Osteoblast (primary cell): ENCODE data around the gene NADSYN1. TPM values are rescaled to one million over a fixed set of nuclear protein-coding genes. Genes with fewer than 3 reads are reported as not detected.
"Not testable (repeated sequence)": the region's sequence is repeated elsewhere in the genome, so short reads cannot be mapped to it uniquely, and the experiment has no call there.

Experiments
- DNase-seq: peaks from one replicate; pipeline ENCODE4 v3.0.0; 2011; ENCODE audit warnings: low spot score, mixed read lengths; ENCODE audit not compliant: insufficient read length; ENCODE audit errors: missing footprints
- H2AFZ ChIP-seq: 2 replicates; pipeline ENCODE4 v1.6.0; 2011; ENCODE audit warnings: mild to moderate bottlenecking, low read length
- H3K27ac ChIP-seq: 2 replicates; pipeline ENCODE4 v1.5.1; 2011; ENCODE audit warnings: mild to moderate bottlenecking, low read depth, low read length, moderate library complexity
- H3K27me3 ChIP-seq: 2 replicates; pipeline ENCODE4 v1.6.0; 2012; ENCODE audit warnings: mild to moderate bottlenecking, control low read depth, inconsistent platforms, low read length, moderate library complexity; ENCODE audit not compliant: insufficient read depth
- H3K36me3 ChIP-seq: 2 replicates; pipeline ENCODE4 v1.5.1; 2011; ENCODE audit warnings: mild to moderate bottlenecking, low read length, control low read depth, moderate library complexity; ENCODE audit not compliant: insufficient read depth
- H3K4me1 ChIP-seq: 2 replicates; pipeline ENCODE4 v1.5.1; 2011; ENCODE audit warnings: mild to moderate bottlenecking, low read length, control low read depth, moderate library complexity; ENCODE audit not compliant: insufficient read depth
- H3K4me2 ChIP-seq: 2 replicates; pipeline ENCODE4 v1.6.0; 2011; ENCODE audit warnings: mild to moderate bottlenecking, low read length; ENCODE audit not compliant: insufficient read depth
- H3K4me3 ChIP-seq: fragments of 200-600 bp; sonication (generic); 3 replicates; pipeline ENCODE4 v1.5.1; 2012; ENCODE audit warnings: mild to moderate bottlenecking, low read length, inconsistent platforms; ENCODE audit not compliant: insufficient read depth
- H3K79me2 ChIP-seq: 2 replicates; pipeline ENCODE4 v1.6.0; 2012; ENCODE audit warnings: mild to moderate bottlenecking, low read length, control low read depth, inconsistent platforms; ENCODE audit not compliant: insufficient read depth
- H3K9me3 ChIP-seq: 2 replicates; pipeline ENCODE4 v1.5.1; 2011; ENCODE audit warnings: low read depth, low read length, control low read depth
- H4K20me1 ChIP-seq: 2 replicates; pipeline ENCODE4 v1.6.0; 2012; ENCODE audit warnings: mild to moderate bottlenecking, low read length, control low read depth; ENCODE audit not compliant: insufficient read depth
- CTCF ChIP-seq: IDR thresholded peaks from 2 replicates; pipeline ENCODE4 v1.5.1; 2011; ENCODE audit warnings: mild to moderate bottlenecking, low read depth, low read length, moderate library complexity; ENCODE audit errors: extremely low read depth
- total RNA-seq: library from RNA; depleted of rRNA; stranded (reverse); fragments of >200 nt; gene quantifications from 2 replicates; pipeline ENCODE4 v1.2.3, GENCODE V29; 2012

The NADSYN1 gene
- total RNA-seq, 1 donor: 81.1 TPM

DNA sequence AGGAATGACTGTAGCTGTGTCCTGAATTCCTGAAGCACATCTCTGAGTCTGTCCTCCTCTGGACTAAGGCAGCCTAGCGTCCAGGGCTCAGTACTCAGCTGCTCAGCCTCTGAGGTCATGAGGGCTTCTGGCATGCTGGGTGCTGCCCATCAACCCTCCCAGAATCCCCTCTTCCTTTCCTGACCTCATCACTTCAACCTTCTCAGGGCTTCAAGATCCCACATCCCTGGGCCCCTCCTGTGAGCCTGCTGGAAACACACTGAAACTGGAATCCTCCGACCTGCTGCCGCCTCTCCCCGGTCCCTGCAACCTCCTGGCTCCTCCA, 85.6 kb downstream of the NADSYN1 start:
- no peak for TF ChIP-seq CTCF
- no peaks in the 10 kb centered on the region for H3K9me3 ChIP-seq
- DNase-seq: no peak
- no peak overlapping the region for H3K27ac ChIP-seq
- no peak overlapping the region for H3K4me2 ChIP-seq
- no peaks in the 10 kb centered on the region for H3K36me3 ChIP-seq
- no peaks in the 10 kb centered on the region for H3K4me1 ChIP-seq
- no peak overlapping the region for H3K4me3 ChIP-seq
- H3K27me3 ChIP-seq: no peaks in the 10 kb centered on the region
- H4K20me1 ChIP-seq: no peaks in the 10 kb centered on the region
- no peak overlapping the region for H2AFZ ChIP-seq
- no peaks in the 10 kb centered on the region for H3K79me2 ChIP-seq

DNA sequence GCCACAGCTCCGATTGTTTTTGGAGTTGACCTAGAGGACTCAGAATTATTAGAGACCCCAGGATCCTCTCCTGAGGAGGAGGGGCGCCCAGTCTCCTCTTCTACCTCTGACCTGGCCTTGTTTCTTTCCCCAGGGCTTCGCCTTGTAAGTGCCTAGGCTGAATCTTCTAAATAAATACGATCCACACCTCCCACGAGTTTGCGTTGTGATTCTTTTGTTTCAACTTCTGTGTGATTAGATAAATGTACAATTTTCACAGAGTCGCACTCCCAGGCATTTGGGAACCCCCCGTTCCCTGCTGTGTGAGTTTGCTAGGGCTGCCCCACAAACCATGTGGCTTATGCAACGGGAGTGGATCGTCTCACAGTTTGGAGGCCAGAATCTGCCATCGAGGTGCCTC, 86.0 kb downstream of the NADSYN1 start:
- Histone ChIP-seq H3K27me3 (no peaks in the 10 kb centered on the region), H3K9me3 (no peaks in the 10 kb centered on the region), H2AFZ (no peak overlapping the region), H3K27ac (no peak overlapping the region), H3K4me1 (no peaks in the 10 kb centered on the region), H3K4me3 (no peak overlapping the region), H3K4me2 (no peak overlapping the region), H4K20me1 (no peaks in the 10 kb centered on the region), H3K36me3 (no peaks in the 10 kb centered on the region), H3K79me2 (no peaks in the 10 kb centered on the region)
- no peak for TF ChIP-seq CTCF
- no peak for DNase-seq

DNA sequence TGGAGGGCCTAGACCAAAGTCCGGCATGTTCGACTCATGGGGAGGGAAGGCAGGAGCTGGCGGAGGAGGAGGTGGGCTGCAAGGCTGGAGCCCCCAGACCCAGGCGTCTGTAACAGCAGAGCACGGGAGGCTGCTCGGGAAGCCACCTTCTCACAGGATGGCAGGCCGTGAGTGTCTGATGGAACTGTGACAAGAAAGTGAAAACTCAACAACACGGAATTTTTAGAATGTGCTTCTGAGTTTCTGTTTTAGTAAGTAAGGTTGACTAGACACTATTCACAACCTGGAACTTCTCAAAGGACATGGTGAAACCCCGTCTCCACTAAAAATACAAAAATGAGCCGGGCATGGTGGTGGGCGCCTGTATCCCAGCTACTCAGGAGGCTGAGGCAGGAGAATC, 87.0 kb downstream of the NADSYN1 start:
- not testable (repeated sequence) for H3K36me3 ChIP-seq

DNA sequence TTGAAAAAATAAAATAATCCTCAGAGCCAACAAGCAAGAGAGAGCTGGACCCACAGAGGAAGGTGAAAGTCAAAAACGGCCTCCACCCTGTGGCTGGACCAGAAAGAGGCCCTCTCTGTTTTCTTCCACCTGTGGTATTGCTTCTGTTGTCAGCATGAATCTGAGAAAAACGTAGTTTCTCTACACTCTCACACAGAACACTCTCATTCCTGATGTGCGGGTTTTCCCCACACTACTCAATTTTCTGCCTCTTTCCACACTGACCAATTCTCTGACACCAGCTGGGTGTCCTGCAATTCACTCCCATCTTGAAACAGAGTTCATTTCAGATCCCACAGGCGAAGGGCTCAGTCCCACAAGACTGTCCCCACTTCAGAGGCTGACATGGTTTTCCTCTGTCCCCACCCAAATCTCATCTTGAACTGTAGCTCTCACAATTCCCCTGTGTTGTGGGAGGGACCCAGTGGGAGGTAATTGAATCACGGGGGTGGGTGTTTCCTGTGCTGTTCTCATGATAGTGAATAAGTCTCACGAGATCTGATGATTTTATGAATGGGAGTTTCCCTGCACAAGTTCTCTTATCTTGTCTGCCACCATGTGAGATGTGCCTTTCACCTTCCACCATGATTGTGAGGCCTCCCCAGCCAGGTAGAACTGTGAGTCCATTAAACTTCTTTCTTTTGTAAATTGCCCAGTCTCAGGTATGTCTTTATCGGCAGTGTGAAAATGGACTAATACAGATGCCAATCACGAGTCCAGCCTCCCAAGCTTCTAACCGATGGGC, 87.7 kb downstream of the NADSYN1 start:
- not testable (repeated sequence) for H3K4me2 ChIP-seq, H3K27me3 ChIP-seq, H3K4me3 ChIP-seq, H3K27ac ChIP-seq, H3K79me2 ChIP-seq, H2AFZ ChIP-seq, H3K4me1 ChIP-seq, H3K9me3 ChIP-seq, H4K20me1 ChIP-seq, H3K36me3 ChIP-seq, DNase-seq

More for the DNA sequence above, 87.0 kb downstream of the NADSYN1 start:
- not testable (repeated sequence) for DNase-seq, H3K27ac ChIP-seq, H3K27me3 ChIP-seq, H3K4me1 ChIP-seq, H3K9me3 ChIP-seq, H3K79me2 ChIP-seq, H4K20me1 ChIP-seq, H3K4me3 ChIP-seq, H3K4me2 ChIP-seq, H2AFZ ChIP-seq

DNA sequence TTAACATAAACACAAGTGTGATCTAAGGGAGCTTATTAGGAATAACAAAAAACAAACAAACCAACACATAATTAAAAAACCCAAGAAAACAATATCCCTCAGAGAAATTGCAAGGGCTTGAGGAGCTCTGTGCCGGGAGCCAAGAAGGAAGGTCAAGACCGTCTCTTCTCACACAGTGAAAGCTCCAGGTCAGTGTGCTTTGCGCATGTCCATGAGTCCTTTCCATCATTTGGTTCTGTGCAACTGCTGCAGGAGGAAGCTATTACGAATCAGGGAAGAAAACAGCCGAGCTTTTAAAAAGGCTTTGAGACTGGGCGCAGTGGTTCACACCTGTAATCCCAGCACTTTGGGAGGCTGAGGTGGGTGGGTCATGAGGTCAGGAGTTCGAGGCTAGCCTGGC, 89.4 kb downstream of the NADSYN1 start:
- H3K4me1 ChIP-seq: no peaks in the 10 kb centered on the region
- no peaks in the 10 kb centered on the region for H3K36me3 ChIP-seq
- TF ChIP-seq CTCF: no peak
- H3K27me3 ChIP-seq: no peaks in the 10 kb centered on the region
- DNase-seq: no peak
- no peak overlapping the region for H3K4me3 ChIP-seq
- no peak overlapping the region for H3K4me2 ChIP-seq
- H3K27ac ChIP-seq: no peak overlapping the region
- no peaks in the 10 kb centered on the region for H4K20me1 ChIP-seq
- no peaks in the 10 kb centered on the region for H3K79me2 ChIP-seq
- H3K9me3 ChIP-seq: no peaks in the 10 kb centered on the region
- no peak overlapping the region for H2AFZ ChIP-seq
